GM21367 (cell line): ENCODE results near the gene RMND1.

Experiments
- ATAC-seq: cut with Tn5 transposase; IDR thresholded peaks from one replicate; pipeline ENCODE4 v1.9.1; 2021; ENCODE audit not compliant: unreplicated experiment

The RMND1 gene

DNA sequence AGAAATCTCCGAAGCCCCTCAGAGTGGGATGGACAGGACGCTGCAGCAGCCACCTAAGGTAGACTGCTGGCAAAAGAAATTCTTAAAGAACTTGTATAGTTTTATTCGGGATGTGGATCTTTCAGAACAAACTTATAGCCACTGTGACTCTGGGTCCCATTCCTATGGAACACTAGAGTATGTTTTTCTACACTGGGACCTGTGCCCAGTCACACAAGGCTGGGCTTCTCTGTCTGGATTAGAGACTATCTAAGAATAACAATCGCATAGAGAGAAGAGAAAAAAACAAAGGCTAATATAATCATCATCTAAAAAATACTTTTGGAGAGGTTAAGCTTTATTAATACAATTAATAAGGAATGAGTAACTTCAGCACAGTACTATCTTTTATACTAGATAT lies 28.9 kb downstream of the RMND1 start:
- ATAC-seq = no peak

DNA sequence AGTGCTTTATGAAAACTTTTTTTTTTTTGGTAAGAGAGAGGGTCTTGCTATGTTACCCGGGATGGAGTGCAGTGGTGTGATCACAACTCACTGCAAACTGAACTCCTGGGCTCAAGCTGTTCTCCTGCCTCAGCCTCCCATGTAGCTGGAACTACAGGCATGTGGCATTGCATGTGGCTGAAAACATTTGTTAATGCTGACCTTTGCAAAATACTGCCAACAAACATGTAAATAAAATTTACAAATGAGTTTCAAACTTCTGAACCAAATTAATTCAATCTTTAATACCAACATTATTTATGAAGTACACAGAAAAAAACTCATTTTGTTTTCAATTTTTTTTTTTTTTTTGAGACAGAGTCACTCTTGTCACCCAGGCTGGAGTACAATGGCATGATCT lies 34.4 kb downstream of the RMND1 start:
- ATAC-seq = no peak

DNA sequence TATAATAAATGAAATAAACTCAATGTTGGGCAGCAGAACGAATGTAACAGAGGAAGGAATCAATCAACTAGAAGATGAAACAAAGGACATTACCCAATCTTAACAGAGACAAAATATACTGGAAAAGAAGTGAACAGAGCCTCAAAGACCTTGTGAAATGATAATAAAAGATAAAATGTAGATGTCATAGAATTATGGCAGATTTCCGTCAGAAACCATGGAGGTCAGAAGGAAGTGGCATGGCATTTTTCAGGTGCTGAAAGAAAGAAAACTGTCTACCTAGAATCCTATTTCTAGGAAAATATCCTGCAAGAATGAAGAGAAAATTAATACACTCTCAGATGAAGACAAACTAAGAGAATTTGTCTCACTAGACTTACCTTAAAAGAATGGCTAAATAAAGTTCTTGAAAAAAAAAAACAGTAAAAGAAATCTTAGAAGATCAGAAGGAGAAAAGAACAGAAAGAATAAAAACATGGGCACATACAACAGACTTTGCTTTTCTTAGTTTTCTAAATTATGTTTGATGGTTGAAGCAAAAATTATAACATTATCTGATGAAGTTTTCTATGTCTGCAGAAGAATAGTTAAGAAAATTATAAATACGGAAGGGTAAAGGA lies 37.2 kb downstream of the RMND1 start:
- ATAC-seq = no peak

DNA sequence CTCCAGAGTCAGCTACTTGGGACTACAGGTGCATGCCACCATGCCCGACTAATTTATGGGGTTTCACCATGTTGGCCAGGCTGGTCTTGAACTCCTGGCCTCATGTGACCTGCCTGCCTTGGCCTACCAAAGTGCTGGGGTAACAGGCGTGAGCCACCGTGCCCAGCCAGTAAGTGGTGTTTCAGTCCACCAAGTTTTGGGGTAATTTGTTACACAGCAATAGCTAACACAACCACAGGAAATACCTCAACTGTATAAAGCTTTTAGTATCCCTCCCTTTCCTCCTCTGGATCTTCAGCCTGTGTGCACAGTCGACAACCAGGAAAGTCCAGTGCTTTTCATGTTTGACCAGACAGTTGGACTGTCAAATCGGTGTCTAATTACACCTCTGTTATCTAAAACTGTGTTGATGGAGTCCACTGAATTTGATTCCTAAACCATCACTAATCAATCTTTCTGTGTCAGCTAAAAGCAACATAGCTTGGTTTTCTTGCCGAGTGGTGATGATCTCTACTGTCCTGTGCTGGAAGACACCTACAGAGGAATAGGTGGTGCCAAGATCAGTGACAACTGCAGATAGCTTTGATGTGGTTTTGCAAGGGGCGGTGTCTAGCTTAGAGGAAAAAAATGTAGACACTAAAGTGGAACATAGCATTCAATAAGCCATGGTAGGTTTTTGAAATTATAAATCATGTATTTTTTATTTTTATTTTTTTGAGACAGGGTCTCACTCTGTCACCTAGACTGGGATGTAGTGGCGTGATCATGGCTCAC lies 38.4 kb downstream of the RMND1 start:
- no peak for ATAC-seq

DNA sequence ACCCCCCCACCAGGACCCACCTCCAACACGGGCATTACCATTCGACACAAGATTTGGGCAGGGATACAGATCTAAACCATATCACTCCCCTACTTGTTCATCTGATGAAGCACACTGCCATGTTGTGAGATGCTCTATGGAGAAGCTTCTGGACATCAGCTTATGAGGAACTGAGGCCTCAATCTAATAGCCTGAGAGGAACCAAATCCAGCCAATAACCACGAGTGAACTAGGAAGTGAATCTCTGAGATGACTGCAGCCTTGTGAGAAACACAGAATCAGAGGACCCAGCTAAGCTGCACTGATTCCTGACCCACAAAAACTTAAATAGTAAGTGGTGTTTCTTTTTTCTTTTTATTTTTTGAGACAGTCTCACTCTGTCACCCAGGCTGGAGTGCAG lies 39.0 kb downstream of the RMND1 start:
- no peak for ATAC-seq

DNA sequence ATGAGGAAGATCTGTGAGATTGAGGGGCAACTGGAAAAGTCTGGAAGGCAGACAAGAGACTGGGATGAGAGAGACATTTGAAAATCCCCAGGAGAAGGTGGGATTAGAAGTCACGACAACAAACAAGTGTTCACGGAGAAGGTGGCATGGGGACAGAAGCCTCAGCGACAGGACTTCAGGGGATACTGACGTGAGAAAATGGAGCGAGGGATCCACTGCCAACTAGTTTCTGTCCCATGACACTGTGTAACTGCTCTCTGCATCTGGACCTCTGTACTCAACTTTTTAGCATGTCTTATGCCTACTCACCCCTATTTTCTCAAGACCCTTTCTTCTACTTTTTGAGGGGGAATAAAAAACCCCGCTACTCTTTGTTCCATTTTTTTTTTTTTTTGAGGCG lies 42.2 kb downstream of the RMND1 start:
- no peak for ATAC-seq

DNA sequence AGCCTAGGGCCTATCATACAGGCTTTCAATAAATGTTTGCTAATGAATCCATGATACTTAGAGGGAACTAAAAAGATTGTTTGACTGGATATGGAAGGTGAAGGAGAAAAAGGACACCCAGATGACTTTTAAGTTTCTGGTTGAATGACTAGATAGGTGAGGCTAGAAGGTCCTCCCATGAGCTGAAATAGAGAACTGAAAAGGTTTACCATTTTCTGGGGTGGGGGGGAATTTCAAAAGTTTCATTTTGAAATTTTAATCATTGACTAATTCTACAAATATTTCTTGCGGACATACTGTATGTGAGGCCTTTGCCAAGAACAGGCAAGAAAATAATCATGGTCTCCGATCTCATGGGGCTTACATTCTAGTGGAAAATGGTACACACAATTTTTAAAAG lies 42.7 kb downstream of the RMND1 start:
- ATAC-seq = peak; percentile 62

DNA sequence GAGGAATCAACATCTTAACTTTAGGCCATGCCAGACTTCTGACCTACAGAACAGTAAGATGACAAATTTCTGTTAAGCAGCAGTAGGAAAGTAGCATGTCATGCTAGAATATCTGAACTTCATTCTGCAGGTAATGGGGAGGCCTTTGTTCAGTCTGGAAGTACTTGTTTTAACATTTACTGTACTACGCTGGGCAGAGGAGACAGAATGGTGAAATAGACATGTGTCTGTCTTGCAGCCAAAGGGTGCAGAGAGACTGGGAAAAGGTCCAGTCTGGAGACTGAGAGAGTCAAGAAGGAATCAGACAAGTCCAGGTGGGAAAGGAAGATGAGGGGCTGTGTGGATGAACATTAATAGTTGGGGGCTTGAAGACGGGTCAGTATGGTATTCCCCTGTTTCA lies 43.1 kb downstream of the RMND1 start:
- no peak for ATAC-seq

DNA sequence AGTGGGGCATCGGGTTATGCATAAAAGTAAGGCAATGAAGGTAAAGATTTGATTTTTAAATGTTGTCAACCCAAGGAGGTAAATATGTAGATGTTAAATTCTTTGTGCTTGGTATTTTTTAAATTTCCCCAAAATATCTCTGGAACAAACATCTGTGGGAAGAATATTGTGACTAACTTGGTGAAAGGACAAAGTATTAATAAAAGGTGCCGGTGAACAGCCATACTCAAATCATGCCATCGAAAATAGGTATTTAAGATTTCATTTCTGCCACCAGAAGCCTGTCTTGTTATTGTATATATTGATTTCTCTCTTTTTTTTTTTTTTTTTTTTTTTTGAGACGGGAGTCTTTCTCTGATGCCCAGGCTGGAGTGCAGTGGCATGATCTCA lies 48.0 kb downstream of the RMND1 start:
- ATAC-seq = no peak

DNA sequence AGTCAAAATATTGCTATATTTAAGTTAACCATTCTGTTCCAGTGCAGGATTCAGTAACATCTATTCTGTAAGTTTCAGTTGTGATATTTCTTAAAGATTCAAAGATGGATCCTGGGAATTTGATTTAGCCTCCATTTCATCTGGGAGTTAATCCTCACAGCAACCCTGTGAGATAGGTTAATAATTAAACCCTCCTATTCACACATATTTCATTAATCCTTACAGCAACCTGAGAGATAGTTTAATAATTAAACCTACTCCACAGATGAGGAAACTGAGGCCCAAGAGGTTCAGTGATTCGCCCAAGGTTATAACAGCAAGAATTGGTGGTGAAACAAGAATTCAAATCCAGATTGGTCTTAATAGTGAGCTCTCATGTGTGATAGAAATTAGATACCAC lies 49.7 kb downstream of the RMND1 start:
- no peak for ATAC-seq

DNA sequence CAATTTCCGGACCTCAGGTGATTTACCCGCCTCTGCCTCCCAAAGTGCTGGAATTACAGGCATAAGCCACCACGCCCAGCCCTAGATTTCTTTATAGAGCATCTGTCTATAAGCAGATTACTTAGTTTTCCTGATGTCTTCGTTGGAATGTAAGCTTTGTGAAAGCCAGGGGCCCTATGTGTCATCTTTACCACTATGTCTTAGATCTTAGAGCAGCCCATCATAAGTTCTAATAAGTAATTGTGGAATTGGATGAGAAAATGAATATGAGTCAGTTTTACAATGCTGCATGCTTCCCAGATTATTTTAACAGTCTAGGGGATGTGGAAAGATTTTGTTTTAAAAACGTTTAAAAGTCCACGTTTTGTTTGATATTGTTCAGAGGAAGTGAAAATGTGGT lies 51.5 kb downstream of the RMND1 start:
- no peak for ATAC-seq

DNA sequence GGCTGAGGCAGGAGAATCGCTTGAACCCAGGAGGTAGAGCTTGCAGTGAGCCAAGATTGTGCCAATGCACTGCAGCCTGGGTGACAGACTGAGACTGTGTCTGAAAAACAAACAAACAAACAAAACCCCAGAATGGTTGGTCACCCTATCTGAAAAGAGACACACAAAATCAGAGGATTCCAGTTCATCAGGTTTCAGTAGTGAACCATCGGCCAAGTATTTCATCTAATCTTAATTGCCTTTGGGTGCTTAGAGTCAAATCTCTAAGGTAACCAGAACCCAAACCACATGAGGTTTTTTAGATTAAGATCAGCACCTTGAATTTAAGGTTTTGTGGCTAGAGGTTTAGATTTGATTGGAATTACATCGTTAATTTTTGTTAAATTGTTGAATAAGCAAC lies 52.2 kb downstream of the RMND1 start:
- no peak for ATAC-seq

DNA sequence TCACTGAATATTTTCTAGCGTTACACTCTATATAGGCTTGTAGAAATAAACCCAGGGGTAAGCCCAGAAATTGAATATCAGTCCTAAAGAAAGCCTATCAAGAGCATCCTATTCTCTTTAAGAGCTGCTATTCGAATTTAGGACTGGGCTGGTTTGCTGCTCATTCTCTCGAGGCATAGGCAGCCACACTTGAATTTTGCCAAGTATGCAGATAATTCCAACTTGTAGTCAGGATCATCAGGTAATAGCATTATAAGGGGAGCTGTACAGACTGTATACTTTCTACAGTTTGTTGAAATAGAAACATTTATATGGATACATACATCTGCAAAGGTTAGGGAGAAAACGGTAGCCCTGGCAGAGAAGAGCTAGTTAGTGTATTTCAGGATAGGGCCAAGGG lies 58.5 kb downstream of the RMND1 start:
- no peak for ATAC-seq

DNA sequence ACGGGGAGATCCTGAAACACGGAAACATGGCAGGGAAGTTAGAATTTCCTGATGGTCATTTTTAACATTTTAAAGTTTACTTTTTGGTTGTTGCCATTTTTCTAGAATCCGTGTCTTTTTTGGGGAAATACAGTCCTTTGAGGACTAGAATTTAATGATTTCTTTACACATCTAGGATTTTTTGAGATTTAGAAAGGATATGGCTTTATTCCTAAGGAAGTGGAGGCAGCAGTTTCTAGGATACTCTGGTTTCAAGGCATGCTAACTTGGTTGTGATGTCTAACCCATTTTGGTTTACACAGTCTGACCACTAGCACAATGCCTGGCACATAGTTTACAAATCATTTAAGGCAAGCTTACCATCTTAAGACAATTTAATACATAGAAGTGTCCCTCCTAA lies 59.5 kb downstream of the RMND1 start:
- no peak for ATAC-seq

DNA sequence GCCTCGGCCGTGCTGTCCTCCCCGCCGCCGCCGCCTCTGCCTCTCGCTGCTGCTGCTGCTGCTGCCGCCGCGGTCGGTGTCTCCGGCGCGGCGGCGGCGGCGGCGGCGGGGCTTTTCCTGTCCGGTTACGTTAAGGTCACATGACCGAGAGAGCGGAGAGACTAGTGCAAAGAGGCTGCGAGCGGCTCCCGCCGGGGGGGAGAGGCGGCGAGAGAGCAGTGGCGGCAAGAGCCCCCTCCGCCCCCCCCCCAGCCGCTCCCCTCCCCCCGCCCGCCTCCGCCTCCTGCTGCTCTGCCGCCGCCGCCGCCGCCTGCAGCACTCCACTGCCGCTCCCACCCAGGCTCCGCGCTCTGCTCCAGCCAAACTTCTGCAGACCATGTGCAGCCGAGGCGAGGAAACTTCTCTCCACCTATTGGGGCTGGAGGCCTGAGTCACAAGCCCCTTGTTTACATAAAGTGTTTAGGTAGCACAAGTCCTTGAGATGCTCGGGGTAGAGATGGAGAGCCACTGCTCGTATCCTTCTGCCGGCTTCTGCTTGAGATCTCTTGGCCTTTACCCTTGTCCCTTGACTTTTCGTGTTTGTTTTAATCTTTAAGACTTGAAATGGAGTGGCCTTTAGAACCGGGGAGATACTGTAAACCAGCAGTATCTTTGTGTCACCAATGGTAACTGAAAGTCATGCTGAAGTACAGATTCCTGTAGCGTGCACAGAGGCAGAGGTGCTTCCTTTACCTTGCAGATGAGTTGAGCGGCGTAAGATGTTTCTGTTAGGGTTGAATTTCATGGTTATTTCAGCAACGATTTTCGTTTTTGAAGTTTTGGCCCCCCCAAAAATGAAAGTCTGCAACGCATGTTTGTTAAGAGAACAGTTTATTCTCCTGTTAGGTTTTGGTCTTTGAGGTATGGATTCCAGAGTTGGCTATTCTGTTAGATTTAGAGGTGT lies 60.2 kb downstream of the RMND1 start, which contains the start of gene ZBTB2:
TSS of gene ZBTB2 (minus strand) at position 89 of the 943 bp plus-strand sequence. CDS start 17,922 bp downstream, outside the sequence.
- peak; percentile 9 for ATAC-seq

DNA sequence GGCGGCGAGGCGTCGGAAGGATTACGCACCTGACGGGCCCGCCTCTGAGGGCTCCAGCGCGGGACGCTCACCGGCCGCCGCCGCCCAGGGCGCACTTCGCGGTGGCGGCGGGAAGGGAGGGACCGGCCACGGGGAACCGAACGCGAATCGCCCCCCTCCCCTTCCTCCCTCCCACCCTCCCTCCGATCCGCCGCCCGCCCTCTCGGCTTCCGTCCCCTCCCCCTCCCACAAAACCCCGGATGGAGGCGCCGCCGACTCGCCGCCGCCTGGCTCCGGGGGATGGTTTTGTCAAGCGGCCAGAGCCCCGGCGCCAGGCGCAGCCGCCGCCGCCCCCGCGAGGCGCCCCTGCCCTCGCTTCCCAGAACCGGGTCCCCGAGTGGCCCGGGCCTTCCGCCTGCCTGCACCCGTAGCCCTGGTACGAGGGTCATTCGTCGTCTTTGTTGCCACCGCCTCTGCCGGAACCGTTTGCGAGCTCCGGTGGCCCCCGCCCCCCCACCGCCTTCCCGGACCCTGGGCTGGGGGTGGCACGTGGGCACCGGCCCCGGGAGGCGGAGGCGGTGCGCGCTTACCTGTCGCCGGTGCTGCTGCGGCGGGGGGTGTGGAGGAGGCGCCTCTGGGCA lies 61.0 kb downstream of the RMND1 start:
- ATAC-seq = peak; percentile 0

DNA sequence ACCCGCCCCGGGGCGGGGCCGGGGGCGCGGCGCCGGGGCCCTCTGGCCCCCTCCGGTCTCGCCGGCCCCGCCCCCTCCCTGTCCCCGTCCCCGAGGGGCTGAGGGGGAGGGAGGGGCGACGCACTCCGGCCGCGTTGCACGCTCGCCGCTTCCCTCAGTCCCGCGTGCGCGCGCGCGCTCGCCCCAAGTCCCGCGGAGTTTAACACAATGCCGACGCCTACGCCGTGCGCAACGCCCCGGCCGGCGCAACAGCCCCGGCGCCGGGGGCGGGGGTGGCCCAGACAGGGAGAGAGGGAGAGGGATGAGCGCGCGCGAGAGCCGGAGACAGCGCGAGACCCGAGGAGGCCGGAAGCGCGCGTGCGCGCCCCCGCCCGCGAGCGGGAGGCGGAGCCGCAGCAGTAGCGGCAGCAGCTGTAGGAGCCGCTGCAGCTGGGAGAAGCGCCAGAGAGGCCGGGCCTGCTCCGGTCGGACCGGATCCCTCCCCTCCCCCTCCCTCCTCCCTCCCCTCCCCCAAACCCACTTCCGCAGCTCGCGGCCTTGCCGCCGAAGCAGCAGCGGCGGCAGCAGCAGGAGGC lies 61.6 kb downstream of the RMND1 start:
- ATAC-seq = peak; percentile 77

DNA sequence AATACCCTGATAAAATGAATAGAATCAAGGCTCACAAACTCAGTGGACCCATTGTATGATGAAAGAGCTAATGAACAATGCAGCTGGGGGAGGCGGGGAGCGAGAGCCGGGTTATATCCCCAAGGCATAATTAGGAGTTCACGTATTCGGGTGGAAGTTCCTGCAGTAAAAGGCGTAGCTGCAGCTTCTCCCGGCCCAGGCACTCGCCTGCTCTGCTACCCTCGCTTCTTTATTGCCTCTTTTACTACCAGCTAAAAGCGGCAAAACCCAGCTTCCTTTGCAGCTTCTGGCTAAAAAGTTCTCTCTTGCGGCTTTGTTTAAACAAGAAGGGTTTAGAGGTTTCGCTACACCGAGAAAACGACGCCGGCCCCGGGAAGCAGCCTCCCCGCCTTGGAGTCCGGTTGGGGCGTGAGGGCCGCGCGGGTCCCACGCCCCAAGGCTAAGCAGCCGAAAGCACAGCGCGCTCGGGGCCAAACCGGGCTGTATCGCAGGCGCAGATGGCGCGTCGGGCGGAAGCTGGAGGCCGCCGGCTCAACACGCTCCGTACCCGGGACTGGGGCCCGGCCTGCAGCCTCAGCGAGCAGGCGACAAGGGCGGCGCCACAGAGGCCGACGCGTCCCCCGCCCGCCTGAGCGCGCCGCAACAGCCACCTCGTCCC lies 62.2 kb downstream of the RMND1 start:
- ATAC-seq = peak; percentile 61

DNA sequence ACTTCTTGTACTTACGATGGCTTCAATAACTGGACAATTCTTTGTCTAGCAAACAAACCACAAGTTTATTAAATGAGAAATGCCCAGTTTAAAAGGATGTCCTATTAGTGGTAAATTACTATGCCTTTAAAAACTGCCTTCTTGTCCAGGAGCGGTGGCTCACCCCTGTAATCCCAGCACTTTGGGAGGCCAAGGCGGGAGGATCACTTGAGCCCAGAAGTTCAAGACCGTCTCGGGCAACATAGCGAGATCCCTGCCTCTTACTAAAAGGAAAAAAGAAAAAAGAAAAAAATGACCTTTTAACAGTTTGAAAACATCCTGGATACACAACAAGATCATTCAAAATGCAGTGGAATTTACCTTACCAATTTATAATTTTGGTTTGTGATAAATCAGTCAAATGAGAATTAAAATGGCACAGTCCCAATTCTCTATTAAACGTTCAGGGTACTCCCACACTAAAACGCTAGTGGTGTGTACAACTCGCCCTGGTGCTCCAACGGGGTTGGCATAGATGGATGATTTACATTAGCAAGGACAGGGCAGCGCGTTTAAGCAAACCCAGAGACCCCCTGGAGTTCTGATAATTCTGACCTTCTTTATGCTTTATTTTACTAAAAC lies 62.8 kb downstream of the RMND1 start:
- no peak for ATAC-seq

DNA sequence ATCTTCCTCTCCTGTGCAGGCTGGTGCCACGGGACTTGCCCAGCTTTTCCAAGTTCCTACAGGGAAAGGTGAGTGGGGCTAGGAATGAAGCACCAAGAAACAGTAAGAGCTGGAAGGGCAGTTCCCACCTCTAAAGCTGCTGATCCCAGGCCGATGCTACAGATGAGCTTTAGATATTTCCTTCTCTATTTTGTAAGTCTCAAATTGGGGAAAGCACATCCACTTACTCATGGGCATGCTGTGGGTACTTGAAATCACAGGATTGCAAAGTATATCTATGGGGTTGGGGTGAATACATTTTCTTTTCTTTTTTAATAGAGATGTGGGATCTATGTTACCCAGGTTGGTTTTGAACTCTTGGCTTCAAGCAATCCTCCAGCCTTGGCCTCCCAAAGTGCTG lies 63.7 kb downstream of the RMND1 start:
- ATAC-seq = no peak
